Medulla oblongata (tissue), 1 donor: ENCODE measurements around the gene LMAN1.

Experiments
- DNase-seq: peaks from one replicate; pipeline ENCODE4 v3.0.0-alpha.2; 2015; ENCODE audit errors: extremely low spot score

The LMAN1 gene

GRCh38 chr18:59305295-59305694 is 53.8 kb downstream of the LMAN1 start:
- DNase-seq, result no peak

GRCh38 chr18:59303656-59304195 is 55.3 kb downstream of the LMAN1 start:
- no peak for DNase-seq

- no peak for DNase-seq
These were observed 56.1 kb downstream of the LMAN1 start for GRCh38 chr18:59303006-59303405.

GRCh38 chr18:59301929-59302328 is 57.1 kb downstream of the LMAN1 start:
- peak; percentile 17 for DNase-seq

GRCh38 chr18:59300676-59301285 is 58.3 kb downstream of the LMAN1 start:
- DNase-seq, result no peak

GRCh38 chr18:59298871-59299270 is 60.2 kb downstream of the LMAN1 start:
- no peak for DNase-seq

- no peak for DNase-seq
These were observed 65.7 kb downstream of the LMAN1 start for GRCh38 chr18:59293317-59293716.

GRCh38 chr18:59286341-59286740 is 72.7 kb downstream of the LMAN1 start:
- no peak for DNase-seq

GRCh38 chr18:59282341-59282740 is 76.7 kb downstream of the LMAN1 start:
- no peak for DNase-seq

- DNase-seq, result no peak
These were observed 79.3 kb downstream of the LMAN1 start for GRCh38 chr18:59279722-59280121.

- DNase-seq, result no peak
These were observed 79.9 kb downstream of the LMAN1 start for GRCh38 chr18:59279193-59279592.

GRCh38 chr18:59278793-59279192 is 80.3 kb downstream of the LMAN1 start:
- no peak for DNase-seq
